ENCODE measurements around the gene CTH.

- TF ChIP-seq, protein P1, sequence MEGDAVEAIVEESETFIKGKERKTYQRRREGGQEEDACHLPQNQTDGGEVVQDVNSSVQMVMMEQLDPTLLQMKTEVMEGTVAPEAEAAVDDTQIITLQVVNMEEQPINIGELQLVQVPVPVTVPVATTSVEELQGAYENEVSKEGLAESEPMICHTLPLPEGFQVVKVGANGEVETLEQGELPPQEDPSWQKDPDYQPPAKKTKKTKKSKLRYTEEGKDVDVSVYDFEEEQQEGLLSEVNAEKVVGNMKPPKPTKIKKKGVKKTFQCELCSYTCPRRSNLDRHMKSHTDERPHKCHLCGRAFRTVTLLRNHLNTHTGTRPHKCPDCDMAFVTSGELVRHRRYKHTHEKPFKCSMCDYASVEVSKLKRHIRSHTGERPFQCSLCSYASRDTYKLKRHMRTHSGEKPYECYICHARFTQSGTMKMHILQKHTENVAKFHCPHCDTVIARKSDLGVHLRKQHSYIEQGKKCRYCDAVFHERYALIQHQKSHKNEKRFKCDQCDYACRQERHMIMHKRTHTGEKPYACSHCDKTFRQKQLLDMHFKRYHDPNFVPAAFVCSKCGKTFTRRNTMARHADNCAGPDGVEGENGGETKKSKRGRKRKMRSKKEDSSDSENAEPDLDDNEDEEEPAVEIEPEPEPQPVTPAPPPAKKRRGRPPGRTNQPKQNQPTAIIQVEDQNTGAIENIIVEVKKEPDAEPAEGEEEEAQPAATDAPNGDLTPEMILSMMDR (IDR thresholded peaks at IDR 0.05; ENCODE audit: low read length): no peak
- TF ChIP-seq EZH2 (optimal IDR thresholded peaks at IDR 0.05; ENCODE audit: low read depth, low read length): no peak
Measured at GRCh38 chr1:70411360-70411844, 334 bp downstream of the CTH start.

All from MM.1S (cell line).